ENCODE data around the gene SPTSSA.
A peak's percentile ranks its signal among the peaks of the same experiment; 100 is the strongest.
"Not testable (repeated sequence)": the region's sequence is repeated elsewhere in the genome, so short reads cannot be mapped to it uniquely, and the experiment has no call there.

SPTSSA gene

GRCh38 chr14:34462132-34462893 is at the start of gene SPTSSA:
SPTSSA (minus strand) TSS chr14:34462240; CDS start chr14:34462207, 33 bp downstream.
- DNase-seq (ENCODE audit: low read depth) = peak; percentile 75

GRCh38 chr14:34507884-34508283 is 45.8 kb upstream of the SPTSSA start:
- DNase-seq (ENCODE audit: low read depth) = no peak

GRCh38 chr14:34507459-34507858 is 45.4 kb upstream of the SPTSSA start:
- DNase-seq (ENCODE audit: low read depth) = no peak

GRCh38 chr14:34505124-34505491 is 43.1 kb upstream of the SPTSSA start:
- DNase-seq (ENCODE audit: low read depth) = not testable (repeated sequence)

- DNase-seq (ENCODE audit: low read depth) = not testable (repeated sequence)
Observed at GRCh38 chr14:34504027-34504426, 42.0 kb upstream of the SPTSSA start.

- no peak for DNase-seq (ENCODE audit: low read depth)
Observed at GRCh38 chr14:34502545-34503225, 40.6 kb upstream of the SPTSSA start.

GRCh38 chr14:34502001-34502400 is 40.0 kb upstream of the SPTSSA start:
- DNase-seq (ENCODE audit: low read depth) = no peak

GRCh38 chr14:34501004-34501580 is 39.1 kb upstream of the SPTSSA start:
- no peak for DNase-seq (ENCODE audit: low read depth)

- no peak for DNase-seq (ENCODE audit: low read depth)
Observed at GRCh38 chr14:34498684-34499412, 36.8 kb upstream of the SPTSSA start.

GRCh38 chr14:34496679-34497513 is 34.9 kb upstream of the SPTSSA start:
- peak; percentile 99 for DNase-seq (ENCODE audit: low read depth)

- DNase-seq (ENCODE audit: low read depth) = no peak
Observed at GRCh38 chr14:34496007-34496678, 34.1 kb upstream of the SPTSSA start.

GRCh38 chr14:34489324-34489723 is 27.3 kb upstream of the SPTSSA start:
- DNase-seq (ENCODE audit: low read depth) = no peak

- no peak for DNase-seq (ENCODE audit: low read depth)
Observed at GRCh38 chr14:34488528-34488927, 26.5 kb upstream of the SPTSSA start.

- DNase-seq (ENCODE audit: low read depth) = no peak
Observed at GRCh38 chr14:34484726-34485125, 22.7 kb upstream of the SPTSSA start.

- DNase-seq (ENCODE audit: low read depth) = no peak
Observed at GRCh38 chr14:34482463-34482862, 20.4 kb upstream of the SPTSSA start.

- no peak for DNase-seq (ENCODE audit: low read depth)
Observed at GRCh38 chr14:34479694-34480093, 17.7 kb upstream of the SPTSSA start.

GRCh38 chr14:34478261-34478660 is 16.2 kb upstream of the SPTSSA start:
- no peak for DNase-seq (ENCODE audit: low read depth)

- DNase-seq (ENCODE audit: low read depth) = not testable (repeated sequence)
Observed at GRCh38 chr14:34476036-34476435, 14.0 kb upstream of the SPTSSA start.

GRCh38 chr14:34475163-34475562 is 13.1 kb upstream of the SPTSSA start:
- no peak for DNase-seq (ENCODE audit: low read depth)

- DNase-seq (ENCODE audit: low read depth) = no peak
Observed at GRCh38 chr14:34474187-34474679, 12.2 kb upstream of the SPTSSA start.

Data from fibroblast of the conjunctiva (primary cell).